Measurements from ENCODE around the gene EPS15.
"Not testable (repeated sequence)": the region's sequence is repeated elsewhere in the genome, so short reads cannot be mapped to it uniquely, and the experiment has no call there.

GRCh38 chr1:51386259-51386658, 132.8 kb downstream of the EPS15 start:
- TF ChIP-seq POLR2A (IDR thresholded peaks at IDR 0.05) = not testable (repeated sequence)
- TF ChIP-seq, protein P1, sequence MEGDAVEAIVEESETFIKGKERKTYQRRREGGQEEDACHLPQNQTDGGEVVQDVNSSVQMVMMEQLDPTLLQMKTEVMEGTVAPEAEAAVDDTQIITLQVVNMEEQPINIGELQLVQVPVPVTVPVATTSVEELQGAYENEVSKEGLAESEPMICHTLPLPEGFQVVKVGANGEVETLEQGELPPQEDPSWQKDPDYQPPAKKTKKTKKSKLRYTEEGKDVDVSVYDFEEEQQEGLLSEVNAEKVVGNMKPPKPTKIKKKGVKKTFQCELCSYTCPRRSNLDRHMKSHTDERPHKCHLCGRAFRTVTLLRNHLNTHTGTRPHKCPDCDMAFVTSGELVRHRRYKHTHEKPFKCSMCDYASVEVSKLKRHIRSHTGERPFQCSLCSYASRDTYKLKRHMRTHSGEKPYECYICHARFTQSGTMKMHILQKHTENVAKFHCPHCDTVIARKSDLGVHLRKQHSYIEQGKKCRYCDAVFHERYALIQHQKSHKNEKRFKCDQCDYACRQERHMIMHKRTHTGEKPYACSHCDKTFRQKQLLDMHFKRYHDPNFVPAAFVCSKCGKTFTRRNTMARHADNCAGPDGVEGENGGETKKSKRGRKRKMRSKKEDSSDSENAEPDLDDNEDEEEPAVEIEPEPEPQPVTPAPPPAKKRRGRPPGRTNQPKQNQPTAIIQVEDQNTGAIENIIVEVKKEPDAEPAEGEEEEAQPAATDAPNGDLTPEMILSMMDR (IDR thresholded peaks at IDR 0.05) = not testable (repeated sequence)

Measured in lower leg skin (tissue), 3 donors.